NCI-H460 (cell line): Measurements from ENCODE around the gene TERB1. TPM values are rescaled to one million over a fixed set of nuclear protein-coding genes. Genes with fewer than 3 reads are reported as not detected.

Experiments
- DNase-seq: peaks from one replicate; pipeline ENCODE4 v3.0.0-alpha.2; 2016; ENCODE audit warnings: low read depth; ENCODE audit errors: extremely low read depth
- total RNA-seq: library from RNA; depleted of rRNA; stranded (reverse); fragments of >200 nt; shearing (Covaris generic); gene quantifications from 2 replicates; pipeline ENCODE4 v1.2.3, GENCODE V29; 2014; rRNA removed

Gene TERB1
- total RNA-seq, 1 experiment from 2014 or later: 0.20 TPM

DNA sequence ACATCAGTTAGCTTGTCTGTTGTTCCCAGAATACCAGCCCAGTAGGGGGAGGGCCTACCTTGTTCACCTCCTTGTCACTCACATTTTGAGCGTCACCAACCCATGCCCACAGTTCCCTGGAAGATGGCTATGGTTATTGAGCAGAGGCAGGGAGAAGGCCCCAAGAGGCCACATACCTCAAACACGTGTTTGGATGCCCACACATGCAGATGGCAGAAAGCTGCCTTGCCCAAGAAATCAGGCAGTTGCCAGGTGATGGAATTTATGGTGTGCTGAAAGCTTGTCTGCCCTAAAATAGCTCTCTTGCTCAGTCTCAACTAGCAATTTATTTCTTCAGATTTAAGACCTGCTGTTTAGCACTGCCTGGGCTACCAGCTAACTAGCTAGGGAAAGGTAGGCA lies 88.3 kb downstream of the TERB1 start:
- no peak for DNase-seq

DNA sequence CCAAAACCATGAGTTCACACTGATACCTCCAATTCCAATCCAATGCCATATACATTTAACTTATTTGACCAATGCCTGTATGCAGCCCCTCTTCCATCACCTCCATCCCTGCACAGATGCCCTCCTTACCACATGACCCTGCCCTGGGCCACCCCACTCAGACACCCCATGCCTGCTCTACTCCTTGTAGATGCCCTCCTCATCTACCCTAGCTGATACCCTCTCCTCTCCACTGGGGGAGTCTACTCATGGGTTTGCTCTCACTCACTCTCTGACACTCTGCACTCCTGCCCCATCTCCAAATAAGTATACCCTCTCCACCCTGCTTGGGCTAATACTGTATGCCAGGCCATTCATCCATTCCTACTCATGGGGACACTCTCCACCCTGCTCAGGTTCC lies 88.9 kb downstream of the TERB1 start:
- DNase-seq: no peak

DNA sequence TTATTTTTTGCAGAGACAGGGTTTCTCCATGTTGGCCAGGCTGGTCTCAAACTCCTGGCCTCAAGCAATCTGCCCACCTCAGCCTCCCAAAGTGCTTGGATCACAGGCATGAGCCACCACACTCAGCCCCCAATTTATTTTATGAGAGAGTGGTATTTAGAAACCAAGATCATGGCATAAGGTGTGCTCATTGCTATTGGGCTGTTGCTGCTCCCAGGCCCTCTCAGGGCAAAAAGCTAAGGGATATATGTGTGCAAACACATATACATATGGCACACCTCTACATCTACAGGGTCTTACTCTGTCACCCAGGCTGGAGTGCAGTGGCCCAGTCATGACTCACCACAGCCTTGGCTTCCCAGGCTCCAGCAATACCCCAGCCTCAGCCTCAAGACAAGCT lies 89.8 kb downstream of the TERB1 start:
- DNase-seq: no peak

DNA sequence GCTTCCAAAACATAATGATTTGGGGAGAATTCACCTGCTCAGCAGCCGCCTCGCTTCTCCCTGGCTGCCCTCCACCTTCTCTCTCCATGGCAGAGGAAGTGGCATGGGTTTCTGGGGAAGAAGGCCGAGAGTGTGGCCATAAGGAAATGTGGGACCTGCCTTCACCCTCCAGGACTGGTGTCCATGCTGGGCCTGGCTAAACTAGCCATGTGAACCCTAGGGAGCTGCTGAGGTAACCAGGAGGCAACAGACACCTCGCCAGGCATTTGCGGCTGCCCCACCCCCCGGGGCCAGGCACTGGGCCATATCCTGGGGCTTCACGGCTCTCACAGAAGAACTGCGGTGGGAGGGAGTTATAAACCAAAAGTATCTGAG lies 94.9 kb downstream of the TERB1 start:
- DNase-seq: no peak

DNA sequence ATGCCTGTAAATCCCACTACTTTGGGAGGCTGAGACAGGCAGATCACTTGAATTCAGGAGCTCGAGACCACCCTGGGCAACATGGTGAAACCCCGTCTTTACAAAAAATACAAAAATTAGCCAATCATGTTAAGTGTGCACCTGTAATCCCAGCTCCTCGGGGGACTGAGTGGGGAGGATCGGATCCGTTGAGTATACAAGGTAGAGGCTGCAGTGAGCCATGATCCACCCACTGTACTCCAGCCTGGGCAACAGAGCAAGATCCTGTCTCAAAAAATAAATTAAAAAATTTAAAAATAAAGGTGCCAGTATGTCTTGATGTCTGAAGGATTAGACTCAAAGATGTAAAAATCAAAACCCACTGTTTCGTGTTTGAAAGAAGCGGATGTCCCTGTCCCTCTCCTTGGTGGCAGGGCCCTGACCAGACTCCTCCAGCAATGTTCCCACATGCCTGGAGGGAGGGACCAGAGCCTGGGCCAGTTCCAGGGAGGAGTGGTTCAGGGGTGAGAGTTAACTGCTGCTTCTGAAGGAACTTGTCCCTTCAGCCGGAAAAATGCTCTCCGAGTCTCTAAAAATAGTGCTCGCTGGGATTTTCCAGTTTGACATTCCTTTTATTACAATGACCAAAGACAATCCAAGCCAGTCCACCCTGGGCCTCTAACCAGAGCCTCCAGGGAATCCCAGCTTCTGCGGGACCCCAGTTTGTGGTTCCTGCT lies 95.4 kb downstream of the TERB1 start:
- DNase-seq: no peak

Other genes with a start within 250 kb of the TERB1 start
- gene CKLF, start 249.0 kb downstream of the TERB1 start, total RNA-seq: 162 and 176 TPM in 2 replicates
- gene CMTM1, start 235.1 kb downstream of the TERB1 start, total RNA-seq: 1.7 and 3.2 TPM in 2 replicates
- gene CMTM2, start 222.1 kb downstream of the TERB1 start, total RNA-seq: not detected in 2 replicates
- 35.6 and 35.7 TPM in 2 replicates for gene CMTM3, start 196.9 kb downstream of the TERB1 start, total RNA-seq
- gene CMTM4, start 104.8 kb downstream of the TERB1 start, total RNA-seq: 64.2 and 64.5 TPM in 2 replicates
- gene DYNC1LI2, start 50.0 kb downstream of the TERB1 start, total RNA-seq: 104 and 132 TPM in 2 replicates
- gene NAE1, start 29.4 kb upstream of the TERB1 start, total RNA-seq: 206 and 212 TPM in 2 replicates
- not detected in 2 replicates for gene CA7, start 42.8 kb upstream of the TERB1 start, total RNA-seq
- gene PDP2, start 78.9 kb upstream of the TERB1 start, total RNA-seq: 7.4 and 10.5 TPM in 2 replicates
- gene CDH16, start 117.3 kb upstream of the TERB1 start, total RNA-seq: not detected in 2 replicates
- gene RRAD, start 124.0 kb upstream of the TERB1 start, total RNA-seq: 0.57 and 0.66 TPM in 2 replicates
- 270 and 295 TPM in 2 replicates for gene CIAO2B, start 132.8 kb upstream of the TERB1 start, total RNA-seq
- 45.5 and 51.5 TPM in 2 replicates for gene CES2, start 133.9 kb upstream of the TERB1 start, total RNA-seq
- 0.42 and 0.55 TPM in 2 replicates for gene CES3, start 159.7 kb upstream of the TERB1 start, total RNA-seq
- not detected in 2 replicates for gene CES4A, start 187.0 kb upstream of the TERB1 start, total RNA-seq
- gene CBFB, start 227.6 kb upstream of the TERB1 start, total RNA-seq: 99.5 and 111 TPM in 2 replicates